Stimulated activated CD8-positive, alpha-beta memory T cell treated with anti-CD3 and anti-CD28 coated beads, Interleukin-4, amount 100 ng/mL, for 24 hours (primary cell): ENCODE measurements around the gene GPR158.
"Not testable (repeated sequence)": the region's sequence is repeated elsewhere in the genome, so short reads cannot be mapped to it uniquely, and the experiment has no call there.

Source experiments
- DNase-seq: peaks from one replicate; pipeline ENCODE4 v3.0.0-alpha.2; 2020; ENCODE audit warnings: low read depth

GPR158 gene

GRCh38 chr10:25174461-25175230 is at the start of gene GPR158:
GPR158 (plus strand) TSS chr10:25175001; CDS start chr10:25175421, 420 bp downstream.
- peak; percentile 22 for DNase-seq

- DNase-seq = no peak
Measured at GRCh38 chr10:25125201-25125611, 49.6 kb upstream of the GPR158 start.

- no peak for DNase-seq
Measured at GRCh38 chr10:25129592-25129991, 45.2 kb upstream of the GPR158 start.

- DNase-seq = no peak
Measured at GRCh38 chr10:25130906-25131305, 43.9 kb upstream of the GPR158 start.

GRCh38 chr10:25142116-25142864 is 32.5 kb upstream of the GPR158 start:
- DNase-seq = no peak

GRCh38 chr10:25157650-25158049 is 17.2 kb upstream of the GPR158 start:
- no peak for DNase-seq

GRCh38 chr10:25159591-25159990 is 15.2 kb upstream of the GPR158 start:
- DNase-seq = no peak

- DNase-seq = no peak
Measured at GRCh38 chr10:25162391-25162790, 12.4 kb upstream of the GPR158 start.

GRCh38 chr10:25163464-25163863 is 11.3 kb upstream of the GPR158 start:
- DNase-seq = not testable (repeated sequence)

- DNase-seq = no peak
Measured at GRCh38 chr10:25169740-25170139, 5.1 kb upstream of the GPR158 start.

- no peak for DNase-seq
Measured at GRCh38 chr10:25170627-25171026, 4.2 kb upstream of the GPR158 start.

- no peak for DNase-seq
Measured at GRCh38 chr10:25175527-25176420, 973 bp downstream of the GPR158 start.

GRCh38 chr10:25176421-25176968 is 1.7 kb downstream of the GPR158 start:
- no peak for DNase-seq

GRCh38 chr10:25177093-25177753 is 2.4 kb downstream of the GPR158 start:
- no peak for DNase-seq

GRCh38 chr10:25177754-25178135 is 2.9 kb downstream of the GPR158 start:
- no peak for DNase-seq

GRCh38 chr10:25178411-25178810 is 3.6 kb downstream of the GPR158 start:
- no peak for DNase-seq

- no peak for DNase-seq
Measured at GRCh38 chr10:25180801-25181200, 6.0 kb downstream of the GPR158 start.

GRCh38 chr10:25182636-25183035 is 7.8 kb downstream of the GPR158 start:
- no peak for DNase-seq

GRCh38 chr10:25191162-25191895 is 16.5 kb downstream of the GPR158 start:
- DNase-seq = no peak

GRCh38 chr10:25198151-25198550 is 23.4 kb downstream of the GPR158 start:
- DNase-seq = no peak
